SU-DHL-6 (cell line): ENCODE data around the gene BPIFB6.

ENCODE experiments used
- H2AFZ ChIP-seq: fragments of 200-600 bp; sonication (generic); 2 replicates; pipeline ENCODE4 v1.6.1; 2014; ENCODE audit warnings: low read depth, mild to moderate bottlenecking, moderate library complexity, mixed read lengths, antibody characterized with exemption, low read length; ENCODE audit not compliant: severe bottlenecking
- H3F3A ChIP-seq: fragments of 200-600 bp; shearing (Covaris generic); 2 replicates; pipeline ENCODE4 v1.6.0; 2016; ENCODE audit warnings: antibody characterized with exemption, mild to moderate bottlenecking; ENCODE audit not compliant: insufficient read depth
- H3K27ac ChIP-seq: fragments of 200-600 bp; sonication (generic); 2 replicates; pipeline ENCODE4 v1.5.1; 2016; ENCODE audit warnings: low read depth, mild to moderate bottlenecking, low read length, moderate library complexity, mixed read lengths
- H3K27me3 ChIP-seq: fragments of 200-600 bp; sonication (generic), shearing (Covaris generic); 2 replicates; pipeline ENCODE4 v1.6.0; 2014; ENCODE audit warnings: mild to moderate bottlenecking, low read length
- H3K36me3 ChIP-seq: fragments of 200-600 bp; sonication (generic); 2 replicates; pipeline ENCODE4 v1.6.1; 2014; ENCODE audit warnings: mild to moderate bottlenecking, low read length, mixed read lengths
- H3K4me2 ChIP-seq: fragments of 300-600, 200-600 bp; shearing (Covaris generic), sonication (generic); 2 replicates; pipeline ENCODE4 v1.6.0; 2014; ENCODE audit warnings: low read length, low read depth, mild to moderate bottlenecking; ENCODE audit not compliant: poor library complexity, severe bottlenecking
- H3K4me3 ChIP-seq: fragments of 200-600 bp; sonication (generic); 2 replicates; pipeline ENCODE4 v1.5.1; 2014; ENCODE audit warnings: antibody characterized with exemption, low read length, mild to moderate bottlenecking, mixed read lengths; ENCODE audit not compliant: insufficient read depth, poor library complexity, severe bottlenecking
- H3K79me2 ChIP-seq: fragments of 200-600 bp; sonication (generic); 2 replicates; pipeline ENCODE4 v1.6.1; 2014; ENCODE audit warnings: mild to moderate bottlenecking, low read length, moderate library complexity; ENCODE audit not compliant: insufficient read depth
- H3K9ac ChIP-seq: fragments of 200-600 bp; sonication (generic); 2 replicates; pipeline ENCODE4 v1.7.0; 2014; ENCODE audit warnings: mild to moderate bottlenecking, low read length
- H3K9me2 ChIP-seq: fragments of 200-600 bp; sonication (generic); replicated peaks from 2 replicates; pipeline ENCODE4 v1.6.1; 2014; ENCODE audit warnings: low read length; ENCODE audit not compliant: insufficient read depth
- H3K9me3 ChIP-seq: fragments of 200-600 bp; sonication (generic); 2 replicates; pipeline ENCODE4 v1.6.1; 2014; ENCODE audit warnings: low read length, mixed read lengths; ENCODE audit not compliant: insufficient read depth
- H4K20me1 ChIP-seq: fragments of 200-600 bp; sonication (generic); 2 replicates; pipeline ENCODE4 v1.6.1; 2014; ENCODE audit warnings: low read depth, mild to moderate bottlenecking, antibody characterized with exemption, low read length, moderate library complexity, mixed read lengths
- CTCF ChIP-seq: fragments of 200-600 bp; sonication (generic); IDR thresholded peaks from one replicate; pipeline ENCODE4 v1.5.1; 2017; ENCODE audit warnings: antibody characterized with exemption, mild to moderate bottlenecking, low read length, moderate library complexity; ENCODE audit not compliant: insufficient read depth, poor library complexity, severe bottlenecking
- EZH2phosphoT487 ChIP-seq: fragments of 200-600 bp; sonication (generic), shearing (Covaris generic); conservative IDR thresholded peaks from 2 replicates; pipeline ENCODE4 v1.6.1; 2018; ENCODE audit warnings: mild to moderate bottlenecking, antibody characterized with exemption, low read length, moderate library complexity, mixed read lengths

The BPIFB6 gene

GRCh38 chr20:33022289-33022688 lies 9.2 kb upstream of the BPIFB6 start:
- Histone ChIP-seq H3K4me2 (no peak overlapping the region), H3K27me3 (no peaks in the 10 kb centered on the region; the same call in 1 of the 2 replicates), H3K27ac (no peak overlapping the region), H3K36me3 (no peaks in the 10 kb centered on the region), H3F3A (no peaks in the 10 kb centered on the region), H3K4me3 (no peak overlapping the region), H3K9me2 (no peaks in the 10 kb centered on the region), H3K9ac (no peak overlapping the region), H2AFZ (no peak overlapping the region), H4K20me1 (no peaks in the 10 kb centered on the region), H3K79me2 (no peaks in the 10 kb centered on the region), H3K9me3 (no peaks in the 10 kb centered on the region)
- TF ChIP-seq CTCF (no peak), EZH2phosphoT487 (no peak)

- TF ChIP-seq CTCF, result no peak
- no peak for TF ChIP-seq EZH2phosphoT487
- H3K36me3 ChIP-seq, result no peaks in the 10 kb centered on the region
- H3K9me3 ChIP-seq, result no peaks in the 10 kb centered on the region
- no peak overlapping the region for H3K4me2 ChIP-seq
- no peaks in the 10 kb centered on the region for H3K79me2 ChIP-seq
- H3K9ac ChIP-seq, result no peak overlapping the region
- no peaks in the 10 kb centered on the region for H4K20me1 ChIP-seq
- H3K27ac ChIP-seq, result no peak overlapping the region
- no peak overlapping the region for H2AFZ ChIP-seq
- H3K9me2 ChIP-seq, result no peaks in the 10 kb centered on the region
- no peaks in the 10 kb centered on the region for H3F3A ChIP-seq
- no peaks in the 10 kb centered on the region; the same call in 1 of the 2 replicates for H3K27me3 ChIP-seq
- no peak overlapping the region for H3K4me3 ChIP-seq
These were observed 8.6 kb upstream of the BPIFB6 start for GRCh38 chr20:33022694-33023438.

GRCh38 chr20:33023439-33024242 lies 7.8 kb upstream of the BPIFB6 start:
- H3K79me2 ChIP-seq, result no peaks in the 10 kb centered on the region
- no peaks in the 10 kb centered on the region for H3K27me3 ChIP-seq
- H3K4me2 ChIP-seq, result no peak overlapping the region
- no peaks in the 10 kb centered on the region for H3K36me3 ChIP-seq
- no peak overlapping the region for H3K27ac ChIP-seq
- H3F3A ChIP-seq, result no peaks in the 10 kb centered on the region
- no peak overlapping the region for H3K9ac ChIP-seq
- H3K9me2 ChIP-seq, result no peaks in the 10 kb centered on the region
- H2AFZ ChIP-seq, result no peak overlapping the region
- no peaks in the 10 kb centered on the region for H3K9me3 ChIP-seq
- TF ChIP-seq EZH2phosphoT487 (no peak), CTCF (no peak)
- H3K4me3 ChIP-seq, result no peak overlapping the region
- no peaks in the 10 kb centered on the region for H4K20me1 ChIP-seq
